Measurements from ENCODE around the gene PRLR. TPM values are rescaled to one million over a fixed set of nuclear protein-coding genes. Genes with fewer than 3 reads are reported as not detected.

Gene PRLR
- total RNA-seq, 1 donor from 2014 or later, result 1.6 TPM

- H3K9me3 ChIP-seq, result no peaks in the 10 kb centered on the region
- peak; percentile 48 for TF ChIP-seq CTCF (IDR thresholded peaks at IDR 0.05)
- no peak overlapping the region for H3K27ac ChIP-seq
- no peak overlapping the region for H3K4me3 ChIP-seq
- DNase-seq (no peak), ATAC-seq (peak; percentile 76)
- peaks cover 13% of the 10 kb centered on the region for H3K4me1 ChIP-seq
- no peaks in the 10 kb centered on the region for H3K27me3 ChIP-seq
- intact Hi-C loops (cut with DNase I), result no loop called here
- H3K36me3 ChIP-seq, result no peaks in the 10 kb centered on the region
Observed at GRCh38 chr5:35202319-35203111, 27.8 kb downstream of the PRLR start.

- Histone ChIP-seq H3K36me3 (no peaks in the 10 kb centered on the region), H3K4me1 (peaks cover 15% of the 10 kb centered on the region), H3K4me3 (no peak overlapping the region), H3K27ac (no peak overlapping the region), H3K9me3 (no peaks in the 10 kb centered on the region), H3K27me3 (no peaks in the 10 kb centered on the region)
- TF ChIP-seq CTCF (IDR thresholded peaks at IDR 0.05), result no peak
- ATAC-seq, result no peak
- intact Hi-C loops (cut with DNase I), result no loop called here
- DNase-seq, result no peak
Observed at GRCh38 chr5:35201291-35201690, 29.0 kb downstream of the PRLR start.

GRCh38 chr5:35199886-35200285 lies 30.4 kb downstream of the PRLR start:
- H3K4me3 ChIP-seq, result no peak overlapping the region
- H3K4me1 ChIP-seq, result peaks cover 15% of the 10 kb centered on the region
- no peak overlapping the region for H3K27ac ChIP-seq
- H3K27me3 ChIP-seq, result no peaks in the 10 kb centered on the region
- no peak for TF ChIP-seq CTCF (IDR thresholded peaks at IDR 0.05)
- intact Hi-C loops (cut with DNase I), result no loop called here
- H3K36me3 ChIP-seq, result no peaks in the 10 kb centered on the region
- H3K9me3 ChIP-seq, result no peaks in the 10 kb centered on the region
- DNase-seq (no peak), ATAC-seq (no peak)

GRCh38 chr5:35198686-35199085 lies 31.6 kb downstream of the PRLR start:
- H3K27ac ChIP-seq, result no peak overlapping the region
- H3K9me3 ChIP-seq, result no peaks in the 10 kb centered on the region
- H3K4me1 ChIP-seq, result peaks cover 18% of the 10 kb centered on the region
- H3K27me3 ChIP-seq, result no peaks in the 10 kb centered on the region
- no peak for TF ChIP-seq CTCF (IDR thresholded peaks at IDR 0.05)
- intact Hi-C loops (cut with DNase I), result no loop called here
- DNase-seq (no peak), ATAC-seq (no peak)
- H3K4me3 ChIP-seq, result no peak overlapping the region
- no peaks in the 10 kb centered on the region for H3K36me3 ChIP-seq

- DNase-seq (peak; percentile 89), ATAC-seq (peak; percentile 90)
- intact Hi-C loops (cut with DNase I), result no loop called here
- Histone ChIP-seq H3K4me1 (peaks cover 18% of the 10 kb centered on the region), H3K36me3 (no peaks in the 10 kb centered on the region), H3K27me3 (no peaks in the 10 kb centered on the region), H3K9me3 (no peaks in the 10 kb centered on the region), H3K4me3 (no peak overlapping the region), H3K27ac (no peak overlapping the region)
- no peak for TF ChIP-seq CTCF (IDR thresholded peaks at IDR 0.05)
Observed at GRCh38 chr5:35198075-35198474, 32.2 kb downstream of the PRLR start.
